Caco-2 (cell line): ENCODE measurements around the gene MARK2. TPM values are rescaled to one million over a fixed set of nuclear protein-coding genes. Genes with fewer than 3 reads are reported as not detected.

Experiments
- BruUV-seq: library from RNA; stranded (reverse); fragments of 400-500 nt; replicated peaks from 2 replicates; lab custom pipeline; 2021; lab: Mats Ljungman, UMichigan
- CTCF ChIA-PET: fragments of 300-600 bp; sonication (Branson Sonifier 250); formaldehyde crosslinking; loops from one replicate; lab custom pipeline; 2022; ENCODE audit warnings: antibody characterized with exemption; lab: Charles Lee
- POLR2A ChIA-PET: fragments of 300-600 bp; sonication (Branson Sonifier 250); formaldehyde crosslinking; loops from one replicate; lab custom pipeline; 2022; ENCODE audit warnings: antibody characterized with exemption; lab: Charles Lee
- DNase-seq, 2 experiments: peaks; one replicate each; pipeline versions ENCODE4 v3.0.0 to v3.0.0-alpha.2; 2020 to 2022
- H3K27me3 ChIP-seq: replicated peaks from 2 replicates; pipeline ENCODE4 v1.6.0; 2011; ENCODE audit warnings: low read length; ENCODE audit not compliant: control insufficient read depth, insufficient read depth
- H3K36me3 ChIP-seq: 2 replicates; pipeline ENCODE4 v1.5.1; 2011; ENCODE audit warnings: low read length; ENCODE audit not compliant: control insufficient read depth, insufficient read depth
- H3K4me1 ChIP-seq: fragments of 250-450 bp; sonication (Bioruptor Pico); 2 replicates; pipeline ENCODE4 v1.5.1; 2020; ENCODE audit warnings: mild to moderate bottlenecking
- H3K4me3 ChIP-seq: 2 replicates; pipeline ENCODE4 v1.5.1; 2011; ENCODE audit warnings: low read depth, mild to moderate bottlenecking, control low read depth, low read length
- H3K9me3 ChIP-seq: fragments of 250-450 bp; sonication (Bioruptor Pico); 2 replicates; pipeline ENCODE4 v1.5.1; 2020; ENCODE audit warnings: mild to moderate bottlenecking, moderate library complexity
- H3K27ac Mint-ChIP-seq: one replicate; pipeline ENCODE4 v1.8.0; 2022; ENCODE audit warnings: mixed read lengths; ENCODE audit not compliant: unreplicated experiment
- H3K27me3 Mint-ChIP-seq: one replicate; pipeline ENCODE4 v1.8.0; 2022; ENCODE audit warnings: mixed read lengths; ENCODE audit not compliant: insufficient read depth, unreplicated experiment
- H3K36me3 Mint-ChIP-seq: one replicate; pipeline ENCODE4 v1.8.0; 2022; ENCODE audit warnings: mild to moderate bottlenecking, mixed read lengths; ENCODE audit not compliant: insufficient read depth, unreplicated experiment
- H3K4me1 Mint-ChIP-seq: one replicate; pipeline ENCODE4 v1.8.0; 2022; ENCODE audit warnings: low read depth, mixed read lengths; ENCODE audit not compliant: unreplicated experiment
- H3K4me3 Mint-ChIP-seq: one replicate; pipeline ENCODE4 v1.8.0; 2022; ENCODE audit warnings: mild to moderate bottlenecking, moderate library complexity, mixed read lengths; ENCODE audit not compliant: unreplicated experiment
- H3K9me3 Mint-ChIP-seq: one replicate; pipeline ENCODE4 v1.8.0; 2022; ENCODE audit warnings: mixed read lengths; ENCODE audit not compliant: unreplicated experiment
- CTCF ChIP-seq, 2 experiments: fragments of 200-600 bp in 1 of 2; IDR thresholded peaks; 1 replicate in 1 of 2; 2 replicates in 1 of 2; pipeline versions ENCODE4 v1.5.1 to v1.8.0; 2011 to 2022; ENCODE audit warnings: antibody characterized with exemption in 1 of 2, control low read depth in 1 of 2, inconsistent platforms in 1 of 2, low read depth in 1 of 2, low read length in 1 of 2, mild to moderate bottlenecking in 1 of 2, moderate library complexity in 1 of 2; ENCODE audit not compliant: insufficient read depth in 1 of 2, severe bottlenecking in 1 of 2, unreplicated experiment in 1 of 2
- intact Hi-C: fragments of 100-400 bp; cut with micrococcal nuclease; formaldehyde crosslinking; loops from one replicate; pipeline ENCODE4 v1.10.0; 2022; ENCODE audit not compliant: unreplicated experiment
- total RNA-seq: library from RNA; stranded (reverse); gene quantifications from 2 replicates; pipeline ENCODE4 v1.2.3, GENCODE V29; 2022

Gene MARK2
- total RNA-seq, 1 experiment from 2014 or later: 63.5 TPM

- intact Hi-C loops: no loop called here
- Mint-ChIP-seq H3K27ac (peak overlapping the region; percentile 7), H3K4me3 (peak overlapping the region; percentile 35), H3K36me3 (peaks cover 69% of the 10 kb centered on the region), H3K27me3 (no peaks in the 10 kb centered on the region), H3K4me1 (peaks cover 32% of the 10 kb centered on the region), H3K9me3 (no peaks in the 10 kb centered on the region)
- CTCF ChIA-PET: interaction anchor here (0.5 to 1.7 kb wide), 3 partner anchors 12 to 51 kb away, joined by 4 to 6 read pairs (median 5); partner anchors contain the start of gene MARK2
- Histone ChIP-seq H3K27me3 (no peaks in the 10 kb centered on the region), H3K36me3 (no peaks in the 10 kb centered on the region; the same call in 1 of the 2 replicates), H3K9me3 (no peaks in the 10 kb centered on the region), H3K4me1 (peaks cover 64% of the 10 kb centered on the region), H3K4me3 (no peak overlapping the region)
- POLR2A ChIA-PET: interaction anchor here (0.8 kb wide), 1 partner anchor 12 kb away, joined by 3 read pairs; the partner anchor contains the start of gene MARK2
- no TSS peak for BruUV-seq
- peak in 1 of 2 experiments; percentile 29 for DNase-seq
- no peak for TF ChIP-seq CTCF (IDR thresholded peaks at IDR 0.05; ENCODE audit: insufficient read depth in 1 of 2, low read depth in 1 of 2, low read length in 1 of 2, severe bottlenecking in 1 of 2, unreplicated experiment in 1 of 2)
Observed at GRCh38 chr11:63850920-63851319, 12.0 kb downstream of the MARK2 start.

GRCh38 chr11:63851364-63851763 is 12.5 kb downstream of the MARK2 start:
- H3K27ac Mint-ChIP-seq: peak overlapping the region; percentile 7
- peaks cover 34% of the 10 kb centered on the region for H3K4me1 Mint-ChIP-seq
- peak overlapping the region; percentile 35 for H3K4me3 Mint-ChIP-seq
- H3K36me3 ChIP-seq: no peaks in the 10 kb centered on the region
- CTCF ChIA-PET: interaction anchor here (1.3 to 1.7 kb wide), 2 partner anchors 13 to 21 kb away, joined by 4 to 6 read pairs; partner anchors contain the start of gene MARK2
- no peaks in the 10 kb centered on the region for H3K27me3 ChIP-seq
- BruUV-seq: TSS peak; percentile 11
- intact Hi-C loops: no loop called here
- H3K9me3 ChIP-seq: no peaks in the 10 kb centered on the region
- peaks cover 64% of the 10 kb centered on the region for H3K4me1 ChIP-seq
- no peak overlapping the region for H3K4me3 ChIP-seq
- TF ChIP-seq CTCF (IDR thresholded peaks at IDR 0.05; ENCODE audit: insufficient read depth in 1 of 2, low read depth in 1 of 2, low read length in 1 of 2, severe bottlenecking in 1 of 2, unreplicated experiment in 1 of 2): no peak
- H3K27me3 Mint-ChIP-seq: no peaks in the 10 kb centered on the region
- POLR2A ChIA-PET: interaction anchor here (0.8 kb wide), 1 partner anchor 13 kb away, joined by 3 read pairs; the partner anchor contains the start of gene MARK2
- no peaks in the 10 kb centered on the region for H3K9me3 Mint-ChIP-seq
- H3K36me3 Mint-ChIP-seq: peaks cover 69% of the 10 kb centered on the region
- DNase-seq: no peak

- H3K27me3 Mint-ChIP-seq: no peaks in the 10 kb centered on the region
- H3K4me3 Mint-ChIP-seq: no peak overlapping the region
- Histone ChIP-seq H3K36me3 (no peaks in the 10 kb centered on the region), H3K9me3 (no peaks in the 10 kb centered on the region), H3K4me1 (peaks cover 62% of the 10 kb centered on the region), H3K4me3 (no peak overlapping the region), H3K27me3 (no peaks in the 10 kb centered on the region)
- CTCF ChIA-PET: no interaction called here
- no TSS peak for BruUV-seq
- DNase-seq: no peak
- POLR2A ChIA-PET: no interaction called here
- peaks cover 23% of the 10 kb centered on the region for H3K4me1 Mint-ChIP-seq
- intact Hi-C loops: no loop called here
- no peak overlapping the region for H3K27ac Mint-ChIP-seq
- no peaks in the 10 kb centered on the region for H3K9me3 Mint-ChIP-seq
- H3K36me3 Mint-ChIP-seq: peaks cover 71% of the 10 kb centered on the region
- TF ChIP-seq CTCF (IDR thresholded peaks at IDR 0.05; ENCODE audit: insufficient read depth in 1 of 2, low read depth in 1 of 2, low read length in 1 of 2, severe bottlenecking in 1 of 2, unreplicated experiment in 1 of 2): no peak
Observed at GRCh38 chr11:63853476-63853875, 14.6 kb downstream of the MARK2 start.
